Mucosa of gallbladder (tissue), 1 donor: ENCODE results near the gene ARF5. TPM values are rescaled to one million over a fixed set of nuclear protein-coding genes. Genes with fewer than 3 reads are reported as not detected.

Experiments used
- DNase-seq: peaks from one replicate; pipeline ENCODE4 v3.0.0-alpha.2; 2020; ENCODE audit warnings: low spot score
- total RNA-seq: library from RNA; stranded (reverse); gene quantifications from one replicate; pipeline ENCODE4 v1.2.1, GENCODE V29; 2021
- donor health status: DM: no; HTN: no; CAD: no.

The ARF5 gene
- total RNA-seq, 1 donor from 2014 or later: 129 TPM

- DNase-seq: no peak
These were observed 47.6 kb downstream of the ARF5 start for GRCh38 chr7:127635659-127636285.

GRCh38 chr7:127638197-127638596 lies 50.0 kb downstream of the ARF5 start:
- no peak for DNase-seq

Other genes with a start within 250 kb of the ARF5 start
- gene ZNF800, start 195.7 kb upstream of the ARF5 start, total RNA-seq: 33.9 TPM
- gene GCC1, start 2.8 kb upstream of the ARF5 start, total RNA-seq: 19.0 TPM
- gene FSCN3, start 5.3 kb downstream of the ARF5 start, total RNA-seq: not detected
- not detected for gene PAX4, start 29.7 kb downstream of the ARF5 start, total RNA-seq
- 136 TPM for gene SND1, start 63.8 kb downstream of the ARF5 start, total RNA-seq